Testis (tissue), 3 donors: ENCODE measurements around the gene AADACL2. TPM values are rescaled to one million over a fixed set of nuclear protein-coding genes. Genes with fewer than 3 reads are reported as not detected.

Experiments
- DNase-seq: peaks from one replicate; pipeline ENCODE4 v3.0.0-alpha.2; 2019
- H3K27ac ChIP-seq, 2 donors: fragments of 200-600 bp; sonication (generic); one replicate each; pipeline ENCODE4 v1.5.1; 2019
- H3K27me3 ChIP-seq: fragments of 200-600 bp; sonication (generic); one replicate; pipeline ENCODE4 v1.5.1; 2019
- H3K36me3 ChIP-seq: fragments of 200-600 bp; sonication (generic); one replicate; pipeline ENCODE4 v1.5.1; 2017; ENCODE audit warnings: low read depth; ENCODE audit errors: missing control alignments
- H3K4me1 ChIP-seq: fragments of 200-600 bp; sonication (generic); one replicate; pipeline ENCODE4 v1.5.1; 2019
- H3K4me3 ChIP-seq, 2 donors: fragments of 200-600 bp; sonication (generic); one replicate each; pipeline ENCODE4 v1.5.1; 2017 to 2019
- H3K9me3 ChIP-seq: fragments of 200-600 bp; sonication (generic); one replicate; pipeline ENCODE4 v1.5.1; 2017
- CTCF ChIP-seq, 3 experiments: fragments of 450-650 bp in 2 of 3; fragments of 200-600 bp in 1 of 3; sonication (generic) in 1 of 3; IDR thresholded peaks; one replicate each; pipeline ENCODE4 v1.5.1; 2016 to 2019; ENCODE audit warnings: antibody characterized with exemption in 3 of 3, mild to moderate bottlenecking in 2 of 3, moderate library complexity in 1 of 3
- POLR2A ChIP-seq: fragments of 450-650 bp; IDR thresholded peaks from one replicate; pipeline ENCODE4 v1.6.1; 2017; ENCODE audit warnings: antibody characterized with exemption, mild to moderate bottlenecking, moderate library complexity
- WGBS, 2 donors: methylation state at CpG; one replicate each; pipeline ENCODE4 v1.1.5; 2018; 5-methylcytosine and 5-hydroxymethylcytosine counted together
- intact Hi-C: fragments of 100-400 bp; cut with DNase I; formaldehyde crosslinking; loops from one replicate; pipeline ENCODE4 v1.15.1; 2023; ENCODE audit warnings: low total_unique reads
- polyA plus RNA-seq: library from polyadenylated mRNA; stranded (reverse); fragments of 350-450 nt; fragmentation: Illumina TruSeq; extraction: RNeasy Lipid Tissue Mini Kit (QIAGEN cat#74804); gene quantifications from one replicate; pipeline ENCODE4 v1.2.3, GENCODE V29; 2014; ENCODE audit warnings: low read depth, low replicate concordance; ENCODE audit not compliant: insufficient read depth
- total RNA-seq, 2 donors: library from RNA; depleted of rRNA; stranded (reverse); fragments of >200 nt; gene quantifications; one replicate each; pipeline ENCODE4 v1.2.3, GENCODE V29; 2016

Gene AADACL2
- total and polyA plus RNA-seq, 3 donors from 2014 or later: 0.36 TPM; not detected in 2

GRCh38 chr3:151793636-151794035, 59.9 kb downstream of the AADACL2 start:
- TF ChIP-seq POLR2A: no peak
- no peak for TF ChIP-seq CTCF (IDR thresholded peaks at IDR 0.05)
- no peak overlapping the region for H3K27ac ChIP-seq
- no peak for DNase-seq
- intact Hi-C loops: no loop called here
- no peaks in the 10 kb centered on the region for H3K4me1 ChIP-seq
- H3K4me3 ChIP-seq: no peak overlapping the region
- no peaks in the 10 kb centered on the region for H3K27me3 ChIP-seq
- 47 to 67% methylated on average over 2 of the region's 2 CpGs for WGBS, 2 donors
- no peaks in the 10 kb centered on the region for H3K36me3 ChIP-seq
- H3K9me3 ChIP-seq: no peaks in the 10 kb centered on the region

- DNase-seq: no peak
- H3K27me3 ChIP-seq: no peaks in the 10 kb centered on the region
- no peak overlapping the region for H3K27ac ChIP-seq
- intact Hi-C loops: no loop called here
- H3K4me3 ChIP-seq: no peak overlapping the region
- WGBS, 2 donors: 87 to 91% methylated on average over 2 of the region's 2 CpGs
- TF ChIP-seq POLR2A: no peak
- no peaks in the 10 kb centered on the region for H3K36me3 ChIP-seq
- H3K4me1 ChIP-seq: no peaks in the 10 kb centered on the region
- H3K9me3 ChIP-seq: no peaks in the 10 kb centered on the region
Measured at GRCh38 chr3:151794080-151794479, 60.4 kb downstream of the AADACL2 start.

GRCh38 chr3:151795276-151795675, 61.5 kb downstream of the AADACL2 start:
- H3K27me3 ChIP-seq: no peaks in the 10 kb centered on the region
- H3K4me3 ChIP-seq: no peak overlapping the region
- DNase-seq: no peak
- no peaks in the 10 kb centered on the region for H3K9me3 ChIP-seq
- H3K27ac ChIP-seq: no peak overlapping the region
- intact Hi-C loops: no loop called here
- TF ChIP-seq POLR2A (no peak), CTCF (IDR thresholded peaks at IDR 0.05) (no peak)
- H3K36me3 ChIP-seq: no peaks in the 10 kb centered on the region
- no peaks in the 10 kb centered on the region for H3K4me1 ChIP-seq
- 83 to 85% methylated on average over 4 of the region's 4 CpGs for WGBS, 2 donors

- no peaks in the 10 kb centered on the region for H3K27me3 ChIP-seq
- no peak overlapping the region for H3K4me3 ChIP-seq
- DNase-seq: no peak
- H3K9me3 ChIP-seq: no peaks in the 10 kb centered on the region
- H3K36me3 ChIP-seq: no peaks in the 10 kb centered on the region
- no peak overlapping the region for H3K27ac ChIP-seq
- TF ChIP-seq CTCF (IDR thresholded peaks at IDR 0.05) (no peak), POLR2A (no peak)
- H3K4me1 ChIP-seq: no peaks in the 10 kb centered on the region
- intact Hi-C loops: no loop called here
- 74 to 80% methylated on average over 1 of the region's 1 CpG for WGBS, 2 donors
Measured at GRCh38 chr3:151796105-151796680, 62.5 kb downstream of the AADACL2 start.

GRCh38 chr3:151798466-151798865, 64.7 kb downstream of the AADACL2 start:
- 72 to 88% methylated on average over 2 of the region's 2 CpGs for WGBS, 2 donors
- H3K4me1 ChIP-seq: no peaks in the 10 kb centered on the region
- H3K9me3 ChIP-seq: no peaks in the 10 kb centered on the region
- no peak overlapping the region for H3K27ac ChIP-seq
- H3K36me3 ChIP-seq: no peaks in the 10 kb centered on the region
- intact Hi-C loops: no loop called here
- no peak for DNase-seq
- TF ChIP-seq POLR2A (no peak), CTCF (IDR thresholded peaks at IDR 0.05) (no peak)
- H3K27me3 ChIP-seq: no peaks in the 10 kb centered on the region
- H3K4me3 ChIP-seq: no peak overlapping the region
